Measurements from ENCODE around the gene COL6A3. TPM values are rescaled to one million over a fixed set of nuclear protein-coding genes. Genes with fewer than 3 reads are reported as not detected.

COL6A3 gene
- polyA plus RNA-seq, 1 of the 3 experiments (the other 2 are of a cell fraction) = 18.5 TPM

DNA sequence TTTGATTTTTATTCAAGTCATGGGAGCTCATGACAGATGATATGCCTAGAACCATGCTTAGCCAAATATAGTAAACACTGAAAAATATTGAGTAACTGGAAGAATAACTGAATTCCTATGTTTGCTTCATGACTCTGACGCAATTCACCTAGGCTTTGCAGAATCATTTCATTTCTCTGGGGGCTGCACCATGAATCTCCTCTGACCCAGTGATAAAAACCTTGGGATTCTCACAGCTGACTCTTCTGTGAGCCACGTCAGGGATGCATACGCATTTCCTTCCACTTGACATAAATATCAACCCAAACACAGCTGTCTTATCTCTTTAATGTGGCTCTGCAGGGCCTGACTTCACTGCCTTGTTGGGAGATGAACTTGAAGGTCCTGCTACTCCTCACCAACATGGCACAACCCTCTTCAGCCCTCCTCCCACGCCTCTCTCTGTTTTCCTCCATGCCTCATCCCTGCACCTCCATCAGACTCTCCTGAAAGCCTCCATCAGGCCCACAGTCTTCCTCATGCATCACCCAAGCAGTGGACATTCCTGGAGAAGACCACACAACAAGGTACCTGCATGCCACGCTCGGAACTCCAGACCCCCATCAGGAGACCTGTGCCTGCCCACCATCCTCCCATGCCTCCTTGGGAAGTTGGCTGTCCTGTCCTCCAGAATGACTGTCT lies 29.8 kb downstream of the COL6A3 start:
- ChIA-PET POLR2A (no interaction called here), CTCF (no interaction called here)
- no peak overlapping the region for H3K4me3 ChIP-seq (ENCODE audit: low read depth in 2 of 2, low read length in 1 of 2)
- DNase-seq = no peak
- H3K36me3 ChIP-seq (replicated peaks in 1 of 2; ENCODE audit: control insufficient read depth in 1 of 2, insufficient read depth in 2 of 2, low read length in 1 of 2) = peaks cover 0 to 20% of the 10 kb centered on the region in 2 experiments
- H3K9me3 ChIP-seq = no peaks in the 10 kb centered on the region
- H3K4me2 ChIP-seq = no peak overlapping the region
- H4K20me1 ChIP-seq (ENCODE audit: insufficient read depth) = no peaks in the 10 kb centered on the region
- H2AFZ ChIP-seq (ENCODE audit: low read depth) = no peak overlapping the region
- no peaks in the 10 kb centered on the region for H3K4me1 ChIP-seq (ENCODE audit: control insufficient read depth in 1 of 2, insufficient read depth in 2 of 2, low read depth in 1 of 2, low read length in 1 of 2)
- no peak overlapping the region for H3K9ac ChIP-seq
- no peaks in the 10 kb centered on the region for H3K79me2 ChIP-seq (ENCODE audit: insufficient read depth)
- TF ChIP-seq TEAD4 (IDR thresholded peaks at IDR 0.05; ENCODE audit: borderline replicate concordance, insufficient read depth) (no peak), USF1 (IDR thresholded peaks at IDR 0.05; ENCODE audit: borderline replicate concordance, low read depth) (no peak), EP300 (IDR thresholded peaks at IDR 0.05; ENCODE audit: borderline replicate concordance in 1 of 2, low read depth in 1 of 2, low read length in 1 of 2) (no peak), EZH2phosphoT487 (IDR thresholded peaks at IDR 0.05; ENCODE audit: borderline replicate concordance, low read depth) (no peak), NFIC (IDR thresholded peaks at IDR 0.05; ENCODE audit: borderline replicate concordance) (no peak), YY1 (IDR thresholded peaks at IDR 0.05; ENCODE audit: low read depth) (no peak), SMC3 (IDR thresholded peaks at IDR 0.05; ENCODE audit: low read depth, low read length) (no peak), FOXM1 (IDR thresholded peaks at IDR 0.05; ENCODE audit: low read depth) (no peak)
- TF ChIP-seq, protein P1, sequence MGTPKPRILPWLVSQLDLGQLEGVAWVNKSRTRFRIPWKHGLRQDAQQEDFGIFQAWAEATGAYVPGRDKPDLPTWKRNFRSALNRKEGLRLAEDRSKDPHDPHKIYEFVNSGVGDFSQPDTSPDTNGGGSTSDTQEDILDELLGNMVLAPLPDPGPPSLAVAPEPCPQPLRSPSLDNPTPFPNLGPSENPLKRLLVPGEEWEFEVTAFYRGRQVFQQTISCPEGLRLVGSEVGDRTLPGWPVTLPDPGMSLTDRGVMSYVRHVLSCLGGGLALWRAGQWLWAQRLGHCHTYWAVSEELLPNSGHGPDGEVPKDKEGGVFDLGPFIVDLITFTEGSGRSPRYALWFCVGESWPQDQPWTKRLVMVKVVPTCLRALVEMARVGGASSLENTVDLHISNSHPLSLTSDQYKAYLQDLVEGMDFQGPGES (IDR thresholded peaks at IDR 0.05; ENCODE audit: low read depth, low read length) = no peak
- no peak overlapping the region for H3K27ac ChIP-seq (ENCODE audit: low read depth in 2 of 2, low read length in 1 of 2)
- H3K27me3 ChIP-seq (ENCODE audit: insufficient read depth) = no peaks in the 10 kb centered on the region
- WGBS (ENCODE audit: low lambda C conversion rate) = 84% methylated on average over 6 of the region's 6 CpGs
- no peaks in the 10 kb centered on the region for H3K9me2 ChIP-seq
- no peaks in the 10 kb centered on the region for H3F3A ChIP-seq (replicated peaks; ENCODE audit: insufficient read depth)

- H3K27ac ChIP-seq (ENCODE audit: low read depth in 2 of 2, low read length in 1 of 2) = no peak overlapping the region
- H3K9me2 ChIP-seq = no peaks in the 10 kb centered on the region
- H3K4me1 ChIP-seq (ENCODE audit: control insufficient read depth in 1 of 2, insufficient read depth in 2 of 2, low read depth in 1 of 2, low read length in 1 of 2) = no peaks in the 10 kb centered on the region
- H3K9me3 ChIP-seq = no peaks in the 10 kb centered on the region
- 95% methylated on average over 6 of the region's 6 CpGs for WGBS (ENCODE audit: low lambda C conversion rate)
- DNase-seq = no peak
- no peak overlapping the region for H3K4me2 ChIP-seq
- no peaks in the 10 kb centered on the region for H3K79me2 ChIP-seq (ENCODE audit: insufficient read depth)
- no peak overlapping the region for H2AFZ ChIP-seq (ENCODE audit: low read depth)
- H3K4me3 ChIP-seq (ENCODE audit: low read depth in 2 of 2, low read length in 1 of 2) = no peak overlapping the region
- H3K27me3 ChIP-seq (ENCODE audit: insufficient read depth) = no peaks in the 10 kb centered on the region
- H3K9ac ChIP-seq = no peak overlapping the region
- no peaks in the 10 kb centered on the region for H4K20me1 ChIP-seq (ENCODE audit: insufficient read depth)
- H3F3A ChIP-seq (replicated peaks; ENCODE audit: insufficient read depth) = no peaks in the 10 kb centered on the region
- H3K36me3 ChIP-seq (replicated peaks in 1 of 2; ENCODE audit: control insufficient read depth in 1 of 2, insufficient read depth in 2 of 2, low read length in 1 of 2) = peaks cover 0 to 15% of the 10 kb centered on the region in 2 experiments
- ChIA-PET POLR2A (no interaction called here), CTCF (interaction anchor here (1.3 kb wide), 1 partner anchor 41 kb away, joined by 3 read pairs; no protein-coding TSS in a partner anchor)
- no peak for TF ChIP-seq ELF1 (IDR thresholded peaks at IDR 0.05)
- TF ChIP-seq TEAD4 (IDR thresholded peaks at IDR 0.05; ENCODE audit: borderline replicate concordance, insufficient read depth) = no peak
- no peak for TF ChIP-seq MEF2A (IDR thresholded peaks at IDR 0.05; ENCODE audit: borderline replicate concordance, low read depth)
- TF ChIP-seq, protein P2, sequence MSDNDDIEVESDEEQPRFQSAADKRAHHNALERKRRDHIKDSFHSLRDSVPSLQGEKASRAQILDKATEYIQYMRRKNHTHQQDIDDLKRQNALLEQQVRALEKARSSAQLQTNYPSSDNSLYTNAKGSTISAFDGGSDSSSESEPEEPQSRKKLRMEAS (IDR thresholded peaks at IDR 0.05; ENCODE audit: low read depth) = no peak
- no peak for TF ChIP-seq FOSL2 (IDR thresholded peaks at IDR 0.05; ENCODE audit: borderline replicate concordance, low read depth)
- no peak for TF ChIP-seq FOXJ3 (CRISPR knock-in tag; IDR thresholded peaks at IDR 0.05)
- TF ChIP-seq, protein P1 (IDR thresholded peaks at IDR 0.05; ENCODE audit: low read depth, low read length) = no peak
- no peak for TF ChIP-seq SMC3 (IDR thresholded peaks at IDR 0.05; ENCODE audit: low read depth, low read length)
- TF ChIP-seq RFX5 (IDR thresholded peaks at IDR 0.05; ENCODE audit: low read length) = no peak
- TF ChIP-seq PBX3 (IDR thresholded peaks at IDR 0.05) = no peak
- TF ChIP-seq EZH2phosphoT487 (IDR thresholded peaks at IDR 0.05; ENCODE audit: borderline replicate concordance, low read depth) = no peak
- TF ChIP-seq JUND (IDR thresholded peaks at IDR 0.05) = no peak
- TF ChIP-seq POLR2AphosphoS5 (IDR thresholded peaks at IDR 0.05; ENCODE audit: low read depth, low read length) = no peak
- TF ChIP-seq, protein P3, sequence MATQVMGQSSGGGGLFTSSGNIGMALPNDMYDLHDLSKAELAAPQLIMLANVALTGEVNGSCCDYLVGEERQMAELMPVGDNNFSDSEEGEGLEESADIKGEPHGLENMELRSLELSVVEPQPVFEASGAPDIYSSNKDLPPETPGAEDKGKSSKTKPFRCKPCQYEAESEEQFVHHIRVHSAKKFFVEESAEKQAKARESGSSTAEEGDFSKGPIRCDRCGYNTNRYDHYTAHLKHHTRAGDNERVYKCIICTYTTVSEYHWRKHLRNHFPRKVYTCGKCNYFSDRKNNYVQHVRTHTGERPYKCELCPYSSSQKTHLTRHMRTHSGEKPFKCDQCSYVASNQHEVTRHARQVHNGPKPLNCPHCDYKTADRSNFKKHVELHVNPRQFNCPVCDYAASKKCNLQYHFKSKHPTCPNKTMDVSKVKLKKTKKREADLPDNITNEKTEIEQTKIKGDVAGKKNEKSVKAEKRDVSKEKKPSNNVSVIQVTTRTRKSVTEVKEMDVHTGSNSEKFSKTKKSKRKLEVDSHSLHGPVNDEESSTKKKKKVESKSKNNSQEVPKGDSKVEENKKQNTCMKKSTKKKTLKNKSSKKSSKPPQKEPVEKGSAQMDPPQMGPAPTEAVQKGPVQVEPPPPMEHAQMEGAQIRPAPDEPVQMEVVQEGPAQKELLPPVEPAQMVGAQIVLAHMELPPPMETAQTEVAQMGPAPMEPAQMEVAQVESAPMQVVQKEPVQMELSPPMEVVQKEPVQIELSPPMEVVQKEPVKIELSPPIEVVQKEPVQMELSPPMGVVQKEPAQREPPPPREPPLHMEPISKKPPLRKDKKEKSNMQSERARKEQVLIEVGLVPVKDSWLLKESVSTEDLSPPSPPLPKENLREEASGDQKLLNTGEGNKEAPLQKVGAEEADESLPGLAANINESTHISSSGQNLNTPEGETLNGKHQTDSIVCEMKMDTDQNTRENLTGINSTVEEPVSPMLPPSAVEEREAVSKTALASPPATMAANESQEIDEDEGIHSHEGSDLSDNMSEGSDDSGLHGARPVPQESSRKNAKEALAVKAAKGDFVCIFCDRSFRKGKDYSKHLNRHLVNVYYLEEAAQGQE (IDR thresholded peaks at IDR 0.05; ENCODE audit: low read depth, low read length) = no peak
Measured at GRCh38 chr2:237380768-237381167, 33.2 kb downstream of the COL6A3 start.

Data from SK-N-SH (cell line).